Uterus (tissue), 4 donors: ENCODE data around the gene MITF. TPM values are rescaled to one million over a fixed set of nuclear protein-coding genes. Genes with fewer than 3 reads are reported as not detected.

Source experiments
- DNase-seq, 2 donors: peaks; one replicate each; pipeline ENCODE4 v3.0.0-alpha.2; 2019 to 2020
- H3K27ac ChIP-seq, 2 donors: fragments of 200-600 bp; sonication (generic); 1 replicate in 1 of 2; 2 replicates in 1 of 2; pipeline ENCODE4 v1.5.1; 2016 to 2018
- H3K27me3 ChIP-seq, 2 donors: fragments of 200-600 bp; sonication (generic); one replicate each; pipeline ENCODE4 v1.5.1; 2018 to 2019; ENCODE audit warnings: control low read depth in 1 of 2
- H3K36me3 ChIP-seq, 2 donors: fragments of 200-600 bp; sonication (generic); one replicate each; pipeline ENCODE4 v1.5.1; 2019; ENCODE audit warnings: control low read depth in 1 of 2
- H3K4me1 ChIP-seq, 2 donors: fragments of 200-600 bp; sonication (generic); one replicate each; pipeline ENCODE4 v1.5.1; 2018 to 2019; ENCODE audit warnings: control low read depth in 1 of 2
- H3K4me3 ChIP-seq, 2 donors: fragments of 200-600 bp; sonication (generic); 1 replicate in 1 of 2; 2 replicates in 1 of 2; pipeline ENCODE4 v1.5.1; 2018 to 2019; ENCODE audit warnings: mild to moderate bottlenecking in 1 of 2
- H3K9me3 ChIP-seq, 2 donors: fragments of 200-600 bp; sonication (generic); one replicate each; pipeline ENCODE4 v1.5.1; 2019; ENCODE audit warnings: control low read depth in 1 of 2
- CTCF ChIP-seq, 4 experiments: fragments of 200-600 bp in 2 of 4; fragments of 450-650 bp in 2 of 4; sonication (generic) in 2 of 4; IDR thresholded peaks; one replicate each; pipeline ENCODE4 v1.5.1; 2016 to 2019; ENCODE audit warnings: antibody characterized with exemption in 4 of 4, mild to moderate bottlenecking in 2 of 4, moderate library complexity in 1 of 4
- POLR2A ChIP-seq, 2 donors: fragments of 450-650 bp; IDR thresholded peaks; one replicate each; pipeline ENCODE4 v1.6.1; 2016; ENCODE audit warnings: antibody characterized with exemption in 2 of 2, mild to moderate bottlenecking in 1 of 2, moderate library complexity in 1 of 2
- intact Hi-C: fragments of 100-400 bp; cut with DNase I; formaldehyde crosslinking; loops from one replicate; pipeline ENCODE4 v1.15.1; 2023; ENCODE audit warnings: low total_unique reads
- total RNA-seq, 4 donors: library from RNA; depleted of rRNA in 3 of 4; stranded (reverse); fragments of >200 nt in 3 of 4; gene quantifications; one replicate each; pipeline versions ENCODE4 v1.1.0 to v1.2.4, GENCODE V29; 2014 to 2023
- donor health status: DM: yes; HTN: yes; CAD: no.

Gene MITF
- total RNA-seq, 4 donors from 2014 or later = 18.2 to 66.0 (median 52.6) TPM

DNA sequence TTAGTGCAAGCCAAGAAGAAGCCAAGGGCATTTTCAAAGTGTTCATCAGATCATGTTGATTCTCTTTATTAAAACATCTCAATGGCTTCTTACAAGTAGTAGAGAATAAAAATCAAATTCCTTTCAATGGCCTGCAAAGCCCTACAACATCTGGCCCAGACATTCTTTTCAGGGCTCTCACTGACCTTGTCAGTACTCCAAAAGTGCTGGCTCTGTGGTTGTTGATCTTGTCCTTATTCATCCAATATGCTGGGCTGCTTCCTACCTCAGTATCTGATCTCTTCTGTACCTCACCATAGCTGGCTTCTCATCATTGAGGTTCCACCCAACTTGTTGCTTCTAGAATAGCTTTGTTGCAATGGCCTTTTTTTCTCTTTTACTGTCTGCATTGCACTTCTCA lies 186.2 kb downstream of the MITF start:
- Histone ChIP-seq H3K36me3 (no peaks in the 10 kb centered on the region), H3K4me3 (no peak overlapping the region), H3K9me3 (no peaks in the 10 kb centered on the region), H3K27ac (no peak overlapping the region), H3K27me3 (no peaks in the 10 kb centered on the region), H3K4me1 (peaks cover 3% of the 10 kb centered on the region in 2 donors)
- TF ChIP-seq POLR2A (IDR thresholded peaks at IDR 0.05) (no peak), CTCF (IDR thresholded peaks at IDR 0.05) (no peak)
- intact Hi-C loops = no loop called here
- DNase-seq = no peak

DNA sequence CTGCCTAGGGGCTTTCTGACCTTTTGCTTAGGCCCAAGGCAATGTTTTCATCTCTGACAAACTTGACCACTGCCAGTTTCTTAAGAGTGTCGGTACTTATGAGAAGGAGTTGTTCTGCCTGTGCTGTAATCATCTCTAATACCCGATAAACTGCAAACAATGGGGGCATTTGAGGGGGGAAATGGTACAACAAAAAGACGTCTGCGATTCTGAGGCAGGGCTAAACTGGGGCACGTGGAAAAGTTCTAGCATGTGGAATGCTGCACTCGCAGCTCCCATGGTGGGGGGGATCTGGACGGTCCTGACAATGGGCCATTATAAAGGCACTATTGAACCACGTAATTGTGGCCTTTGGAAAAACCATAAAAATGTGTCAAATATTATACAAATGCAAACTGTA lies 187.1 kb downstream of the MITF start:
- Histone ChIP-seq H3K27ac (no peak overlapping the region), H3K36me3 (no peaks in the 10 kb centered on the region), H3K4me3 (no peak overlapping the region), H3K27me3 (no peaks in the 10 kb centered on the region), H3K4me1 (peaks cover 3% of the 10 kb centered on the region in 2 donors), H3K9me3 (no peaks in the 10 kb centered on the region)
- intact Hi-C loops = no loop called here
- TF ChIP-seq POLR2A (IDR thresholded peaks at IDR 0.05) (no peak), CTCF (IDR thresholded peaks at IDR 0.05) (no peak)
- DNase-seq = no peak

DNA sequence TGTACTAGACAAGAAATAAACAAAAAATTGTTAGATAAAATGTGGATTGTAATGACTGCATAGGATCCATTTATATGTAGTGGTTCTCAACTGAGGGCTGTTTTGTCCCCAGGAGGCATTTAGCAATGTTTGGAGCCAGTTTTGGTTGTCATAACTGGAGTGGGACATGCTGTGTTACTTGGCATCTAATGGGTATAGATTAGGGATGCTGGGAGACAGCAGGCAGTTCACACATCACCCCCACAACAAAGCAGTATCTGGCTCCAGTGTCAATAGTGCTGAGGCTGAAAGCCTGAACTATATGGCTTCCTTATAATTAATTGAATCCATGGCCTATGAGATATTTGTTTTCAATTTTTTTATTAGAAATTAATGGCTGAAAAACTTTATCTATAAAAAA lies 188.3 kb downstream of the MITF start:
- Histone ChIP-seq H3K27ac (no peak overlapping the region), H3K9me3 (no peaks in the 10 kb centered on the region), H3K36me3 (no peaks in the 10 kb centered on the region), H3K27me3 (no peaks in the 10 kb centered on the region), H3K4me3 (no peak overlapping the region), H3K4me1 (peaks cover 3% of the 10 kb centered on the region in 2 donors)
- intact Hi-C loops = no loop called here
- no peak for TF ChIP-seq POLR2A (IDR thresholded peaks at IDR 0.05)
- no peak for TF ChIP-seq CTCF (IDR thresholded peaks at IDR 0.05)
- DNase-seq = no peak

DNA sequence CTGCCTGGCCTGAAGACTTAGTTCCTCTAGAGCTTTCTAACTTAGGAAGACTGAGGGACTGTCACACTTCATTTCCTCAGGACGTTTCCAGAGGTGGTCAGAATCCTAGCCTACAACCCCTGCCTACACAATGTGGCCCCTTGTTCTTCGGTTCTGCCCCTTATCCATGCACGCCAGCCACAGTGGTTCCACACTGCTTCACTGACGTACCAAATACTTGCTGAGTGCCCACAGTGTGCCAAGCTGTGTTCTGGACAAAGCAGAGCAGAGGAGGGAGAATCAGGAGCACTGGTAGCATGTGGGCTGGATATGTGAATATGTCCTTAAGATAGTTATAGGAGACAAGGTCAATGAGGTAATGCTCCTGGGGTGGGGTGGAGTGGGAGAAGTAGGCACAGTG lies 189.8 kb downstream of the MITF start:
- Histone ChIP-seq H3K4me1 (peaks cover 3% of the 10 kb centered on the region in 2 donors), H3K9me3 (no peaks in the 10 kb centered on the region), H3K27me3 (no peaks in the 10 kb centered on the region), H3K36me3 (no peaks in the 10 kb centered on the region), H3K27ac (no peak overlapping the region), H3K4me3 (no peak overlapping the region)
- DNase-seq = no peak
- TF ChIP-seq POLR2A (IDR thresholded peaks at IDR 0.05) = no peak
- no peak for TF ChIP-seq CTCF (IDR thresholded peaks at IDR 0.05)
- intact Hi-C loops = no loop called here

DNA sequence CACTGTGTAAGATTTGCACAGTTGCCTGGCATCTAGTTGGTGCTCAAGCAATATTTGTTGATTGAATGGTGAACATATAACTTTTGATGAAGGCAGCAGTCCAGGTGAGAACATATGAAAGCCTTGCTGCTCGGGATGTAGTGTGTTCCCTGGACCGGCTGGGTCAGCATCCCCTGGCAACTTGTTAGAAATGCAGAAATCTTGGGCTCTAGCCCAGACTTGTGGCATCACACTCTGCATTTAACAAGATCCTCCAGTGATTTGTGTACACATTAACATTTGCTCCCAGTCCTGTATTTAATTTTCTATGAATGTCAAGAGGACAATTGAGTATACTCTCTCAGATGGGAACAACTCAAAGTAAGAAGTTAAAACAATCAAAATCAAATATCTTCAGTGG lies 191.3 kb downstream of the MITF start:
- no peaks in the 10 kb centered on the region for H3K9me3 ChIP-seq
- H3K27ac ChIP-seq = no peak overlapping the region
- no peaks in the 10 kb centered on the region for H3K27me3 ChIP-seq
- no peak overlapping the region for H3K4me3 ChIP-seq
- intact Hi-C loops = no loop called here
- H3K36me3 ChIP-seq = no peaks in the 10 kb centered on the region
- TF ChIP-seq POLR2A (IDR thresholded peaks at IDR 0.05) (no peak), CTCF (IDR thresholded peaks at IDR 0.05) (no peak)
- peaks cover 3% of the 10 kb centered on the region in 2 donors for H3K4me1 ChIP-seq
- DNase-seq = no peak
